ENCODE measurements around the gene DIAPH3.

- TF ChIP-seq, protein P1, sequence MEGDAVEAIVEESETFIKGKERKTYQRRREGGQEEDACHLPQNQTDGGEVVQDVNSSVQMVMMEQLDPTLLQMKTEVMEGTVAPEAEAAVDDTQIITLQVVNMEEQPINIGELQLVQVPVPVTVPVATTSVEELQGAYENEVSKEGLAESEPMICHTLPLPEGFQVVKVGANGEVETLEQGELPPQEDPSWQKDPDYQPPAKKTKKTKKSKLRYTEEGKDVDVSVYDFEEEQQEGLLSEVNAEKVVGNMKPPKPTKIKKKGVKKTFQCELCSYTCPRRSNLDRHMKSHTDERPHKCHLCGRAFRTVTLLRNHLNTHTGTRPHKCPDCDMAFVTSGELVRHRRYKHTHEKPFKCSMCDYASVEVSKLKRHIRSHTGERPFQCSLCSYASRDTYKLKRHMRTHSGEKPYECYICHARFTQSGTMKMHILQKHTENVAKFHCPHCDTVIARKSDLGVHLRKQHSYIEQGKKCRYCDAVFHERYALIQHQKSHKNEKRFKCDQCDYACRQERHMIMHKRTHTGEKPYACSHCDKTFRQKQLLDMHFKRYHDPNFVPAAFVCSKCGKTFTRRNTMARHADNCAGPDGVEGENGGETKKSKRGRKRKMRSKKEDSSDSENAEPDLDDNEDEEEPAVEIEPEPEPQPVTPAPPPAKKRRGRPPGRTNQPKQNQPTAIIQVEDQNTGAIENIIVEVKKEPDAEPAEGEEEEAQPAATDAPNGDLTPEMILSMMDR (IDR thresholded peaks at IDR 0.05) = no peak
- TF ChIP-seq ZFX (IDR thresholded peaks at IDR 0.05; ENCODE audit: borderline replicate concordance) = no peak
Measured at GRCh38 chr13:59659981-59660380, 503.7 kb downstream of the DIAPH3 start.

Data from 22Rv1 (cell line).